ENCODE data around the gene DNMT3A.

- peak; percentile 81 for TF ChIP-seq CTCF (conservative IDR thresholded peaks at IDR 0.05; ENCODE audit: low read length)
- no peak for TF ChIP-seq EZH2phosphoT487 (IDR thresholded peaks at IDR 0.05; ENCODE audit: borderline replicate concordance)
Measured at GRCh38 chr2:25342372-25343186, 854 bp upstream of the DNMT3A start.

Data from Loucy (cell line).